Smooth muscle cell (in vitro differentiated cells): ENCODE results near the gene ARHGAP42. TPM values are rescaled to one million over a fixed set of nuclear protein-coding genes. Genes with fewer than 3 reads are reported as not detected.

Experiments
- DNase-seq: peaks from one replicate; lab custom pipeline; 2025; ENCODE audit not compliant: unreplicated experiment; lab: John Stamatoyannopoulos, UW
- H2AFZ ChIP-seq: fragments of 200-600 bp; sonication (generic); 2 replicates; pipeline ENCODE4 v1.6.0; 2016; ENCODE audit warnings: antibody characterized with exemption, low read depth, mild to moderate bottlenecking
- H3F3A ChIP-seq: fragments of 200-600 bp; sonication (generic); 2 replicates; pipeline ENCODE4 v1.6.0; 2017; ENCODE audit warnings: antibody characterized with exemption, low read depth
- H3K27ac ChIP-seq: fragments of 200-600 bp; sonication (generic); 2 replicates; pipeline ENCODE4 v1.5.1; 2016; ENCODE audit warnings: low read depth, mild to moderate bottlenecking
- H3K27me3 ChIP-seq: fragments of 200-600 bp; sonication (generic); 2 replicates; pipeline ENCODE4 v1.6.1; 2016; ENCODE audit warnings: low read depth, mild to moderate bottlenecking
- H3K36me3 ChIP-seq: fragments of 200-600 bp; sonication (generic); 2 replicates; pipeline ENCODE4 v1.5.1; 2016; ENCODE audit warnings: low read depth
- H3K4me1 ChIP-seq: fragments of 200-600 bp; sonication (generic); 2 replicates; pipeline ENCODE4 v1.5.1; 2016; ENCODE audit warnings: low read depth
- H3K4me2 ChIP-seq: fragments of 200-600 bp; sonication (generic); 2 replicates; pipeline ENCODE4 v1.6.0; 2016; ENCODE audit warnings: mild to moderate bottlenecking
- H3K4me3 ChIP-seq: fragments of 200-600 bp; sonication (generic); 2 replicates; pipeline ENCODE4 v1.5.1; 2016; ENCODE audit warnings: mild to moderate bottlenecking
- H3K79me2 ChIP-seq: fragments of 200-600 bp; sonication (generic); 2 replicates; pipeline ENCODE4 v1.6.0; 2016; ENCODE audit warnings: low read depth, mild to moderate bottlenecking
- H3K9ac ChIP-seq: fragments of 200-600 bp; sonication (generic); 2 replicates; pipeline ENCODE4 v1.6.0; 2016; ENCODE audit warnings: low read depth
- H3K9me3 ChIP-seq: fragments of 200-600 bp; sonication (generic); replicated peaks from 2 replicates; pipeline ENCODE4 v1.5.1; 2016; ENCODE audit warnings: low read depth
- H4K20me1 ChIP-seq: fragments of 200-600 bp; sonication (generic); 2 replicates; pipeline ENCODE4 v1.6.0; 2016; ENCODE audit warnings: low read depth
- CTCF ChIP-seq: fragments of 200-600 bp; sonication (generic); IDR thresholded peaks from 2 replicates; pipeline ENCODE4 v1.5.1; 2017; ENCODE audit warnings: borderline replicate concordance, mild to moderate bottlenecking, antibody characterized with exemption; ENCODE audit not compliant: insufficient read depth, poor library complexity, severe bottlenecking
- WGBS: methylation state at CpG from one replicate; pipeline ENCODE4 v1.1.7; 2016; ENCODE audit warnings: low lambda C conversion rate; 5-methylcytosine and 5-hydroxymethylcytosine counted together
- polyA plus RNA-seq: library from polyadenylated mRNA; unstranded; fragments of >200 nt; fragmentation: Nextera tagmentation; extraction: Ambion mirVana; gene quantifications from 2 replicates; pipeline ENCODE4 v1.2.1, GENCODE V29; 2016
- total RNA-seq: library from RNA; depleted of rRNA; stranded (reverse); fragments of >200 nt; gene quantifications from 2 replicates; pipeline ENCODE4 v1.2.3, GENCODE V29; 2014

ARHGAP42 gene
- total and polyA plus RNA-seq, 2 experiments from 2014 or later = 12.2 to 53.4 TPM

- Histone ChIP-seq H3K4me1 (peaks cover 9% of the 10 kb centered on the region), H3K27me3 (no peaks in the 10 kb centered on the region), H3K27ac (no peak overlapping the region), H3K4me3 (no peak overlapping the region), H3K79me2 (peaks cover 65% of the 10 kb centered on the region), H3K9me3 (no peaks in the 10 kb centered on the region), H3F3A (peaks cover 6% of the 10 kb centered on the region), H2AFZ (no peak overlapping the region), H3K4me2 (no peak overlapping the region), H3K9ac (no peak overlapping the region), H4K20me1 (no peaks in the 10 kb centered on the region), H3K36me3 (no peaks in the 10 kb centered on the region)
- TF ChIP-seq CTCF = no peak
- DNase-seq = no peak
- WGBS = 94% methylated on average over 2 of the region's 2 CpGs
These were observed 150.2 kb downstream of the ARHGAP42 start for GRCh38 chr11:100837311-100837710.

GRCh38 chr11:100841711-100842407 lies 154.8 kb downstream of the ARHGAP42 start:
- Histone ChIP-seq H3K36me3 (no peaks in the 10 kb centered on the region), H3K9me3 (no peaks in the 10 kb centered on the region), H3K9ac (no peak overlapping the region), H3K4me1 (no peaks in the 10 kb centered on the region), H3F3A (no peaks in the 10 kb centered on the region), H3K27ac (no peak overlapping the region), H3K4me3 (no peak overlapping the region), H3K4me2 (no peak overlapping the region), H4K20me1 (no peaks in the 10 kb centered on the region), H2AFZ (no peak overlapping the region), H3K27me3 (no peaks in the 10 kb centered on the region), H3K79me2 (peaks cover 31% of the 10 kb centered on the region)
- no peak for DNase-seq
- 80% methylated on average over 4 of the region's 4 CpGs for WGBS
- TF ChIP-seq CTCF = no peak

- H2AFZ ChIP-seq = no peak overlapping the region
- H3K79me2 ChIP-seq = peaks cover 25% of the 10 kb centered on the region
- peaks cover 5% of the 10 kb centered on the region for H3K4me1 ChIP-seq
- DNase-seq = no peak
- no peaks in the 10 kb centered on the region for H4K20me1 ChIP-seq
- no peak overlapping the region for H3K4me2 ChIP-seq
- H3K27me3 ChIP-seq = no peaks in the 10 kb centered on the region
- WGBS = 32% methylated on average over 3 of the region's 3 CpGs
- H3K27ac ChIP-seq = peak overlapping the region; percentile 86
- H3K36me3 ChIP-seq = no peaks in the 10 kb centered on the region
- peaks cover 12% of the 10 kb centered on the region for H3F3A ChIP-seq
- H3K9ac ChIP-seq = no peak overlapping the region
- no peak for TF ChIP-seq CTCF
- no peak overlapping the region for H3K4me3 ChIP-seq
- H3K9me3 ChIP-seq = no peaks in the 10 kb centered on the region
These were observed 160.7 kb downstream of the ARHGAP42 start for GRCh38 chr11:100847696-100848216.
